A549 (cell line): Measurements from ENCODE around the gene AAK1. TPM values are rescaled to one million over a fixed set of nuclear protein-coding genes. Genes with fewer than 3 reads are reported as not detected.
A peak's percentile ranks its signal among the peaks of the same experiment; 100 is the strongest.

ENCODE experiments used
- ATAC-seq, 2 experiments: fragments of 200-7000 bp in 1 of 2; fragments of >200 bp in 1 of 2; cut with Nextera tagmentation in 1 of 2; cut with Tn5 transposase in 1 of 2; 3 replicates each; pipeline versions ENCODE4 v1.8.0 to v1.9.1; 2018 to 2020; ENCODE audit warnings: mild to moderate bottlenecking in 1 of 2, moderate library complexity in 1 of 2
- CTCF ChIA-PET: fragments of 300-600 bp; sonication (Branson Sonifier 250); formaldehyde crosslinking; extraction: SDS; loops from one replicate; lab custom pipeline; 2021; ENCODE audit warnings: antibody characterized with exemption, inconsistent platforms; lab: Yijun Ruan, JAX
- POLR2A ChIA-PET: fragments of 350-600 bp; formaldehyde crosslinking; extraction: SDS; loops from one replicate; lab custom pipeline; 2021; ENCODE audit warnings: antibody characterized with exemption, inconsistent platforms; lab: Yijun Ruan, JAX
- DNase-seq, 2 experiments: peaks; one replicate each; pipeline versions ENCODE4 v3.0.0 to v3.0.0-alpha.2; 2011 to 2016; ENCODE audit warnings: low read depth in 1 of 2, low spot score in 1 of 2
- FAIRE-seq: peaks from 2 replicates; lab custom pipeline; 2011; peaks lifted over from hg19 to GRCh38; lab: Jason Lieb, UNC
- H3K27ac ChIP-seq, 2 experiments: fragments of >200 bp; sonication (Bioruptor Twin); formaldehyde crosslinking; 3 replicates each; pipeline ENCODE4 v1.5.1; 2016 to 2017
- H3K4me1 ChIP-seq: fragments of >200 bp; sonication (Bioruptor Twin); formaldehyde crosslinking; 3 replicates; pipeline ENCODE4 v1.6.1; 2016
- H3K4me2 ChIP-seq: fragments of >200 bp; sonication (Bioruptor Twin); formaldehyde crosslinking; 3 replicates; pipeline ENCODE4 v1.6.1; 2016
- H3K4me3 ChIP-seq: fragments of >200 bp; sonication (Bioruptor Twin); formaldehyde crosslinking; 3 replicates; pipeline ENCODE4 v1.5.1; 2016
- H3K9me3 ChIP-seq: fragments of >200 bp; sonication (Bioruptor Twin); formaldehyde crosslinking; 3 replicates; pipeline ENCODE4 v1.6.1; 2016
- CBX2 ChIP-seq: fragments of 200-600 bp; sonication (generic); IDR thresholded peaks from 2 replicates; pipeline ENCODE4 v1.6.1; 2016; ENCODE audit warnings: low read depth, mild to moderate bottlenecking, borderline replicate concordance
- CEBPB ChIP-seq, 2 experiments: fragments of >200 bp in 1 of 2; sonication (Bioruptor Twin) in 1 of 2; formaldehyde crosslinking in 1 of 2; IDR thresholded peaks; 2 replicates each; pipeline ENCODE4 v1.6.1; 2012 to 2016
- EP300 ChIP-seq, 2 experiments: fragments of >200 bp; sonication (Bioruptor Twin); formaldehyde crosslinking; IDR thresholded peaks; 2 replicates in 1 of 2; 3 replicates in 1 of 2; pipeline ENCODE4 v1.6.1; 2016 to 2017
- ESRRA ChIP-seq: fragments of 150-350 bp; IDR thresholded peaks from 2 replicates; pipeline ENCODE4 v1.6.1; 2014; ENCODE audit warnings: mild to moderate bottlenecking, low read length, borderline replicate concordance
- FOSB ChIP-seq: fragments of 250-450 bp; sonication (Bioruptor Pico); IDR thresholded peaks from 2 replicates; pipeline ENCODE4 v1.5.0; 2020; ENCODE audit warnings: mild to moderate bottlenecking, moderate library complexity
- FOSL2 ChIP-seq, 2 experiments: fragments of 450-650 bp in 1 of 2; fragments of >200 bp in 1 of 2; sonication (Bioruptor Twin) in 1 of 2; formaldehyde crosslinking; IDR thresholded peaks; 2 replicates each; pipeline versions ENCODE4 v1.5.0 to v1.6.1; 2016 to 2020; ENCODE audit warnings: mild to moderate bottlenecking in 1 of 2, moderate library complexity in 1 of 2
- FOXS1 ChIP-seq: fragments of 250-450 bp; sonication (Bioruptor Pico); IDR thresholded peaks from 2 replicates; pipeline ENCODE4 v1.5.0; 2020; ENCODE audit warnings: mild to moderate bottlenecking, moderate library complexity
- HOXA7 ChIP-seq: fragments of 250-450 bp; sonication (Bioruptor Pico); IDR thresholded peaks from 2 replicates; pipeline ENCODE4 v1.5.0; 2020; ENCODE audit warnings: mild to moderate bottlenecking, moderate library complexity
- JUNB ChIP-seq: fragments of >200 bp; sonication (Bioruptor Twin); formaldehyde crosslinking; IDR thresholded peaks from 2 replicates; pipeline ENCODE4 v1.6.1; 2016
- KDM5A ChIP-seq: fragments of 200-600 bp; sonication (generic); IDR thresholded peaks from 2 replicates; pipeline ENCODE4 v1.6.1; 2016; ENCODE audit warnings: antibody characterized with exemption, mild to moderate bottlenecking
- MAFK ChIP-seq: fragments of 450-650 bp; IDR thresholded peaks from 2 replicates; pipeline ENCODE4 v1.6.1; 2014; ENCODE audit not compliant: partially characterized antibody
- MAZ ChIP-seq: fragments of 150-350 bp; IDR thresholded peaks from 2 replicates; pipeline ENCODE4 v1.6.1; 2014; ENCODE audit warnings: antibody characterized with exemption, low read depth, low read length, borderline replicate concordance
- NFE2L2 ChIP-seq: fragments of 150-350 bp; conservative IDR thresholded peaks from 2 replicates; pipeline ENCODE4 v1.6.1; 2014; ENCODE audit warnings: low read length
- NPAS2 ChIP-seq: fragments of 250-450 bp; sonication (Bioruptor Pico); IDR thresholded peaks from 2 replicates; pipeline ENCODE4 v1.8.0; 2022; ENCODE audit warnings: mild to moderate bottlenecking, moderate library complexity, borderline replicate concordance
- RAD21 ChIP-seq, 2 experiments: fragments of >200 bp in 1 of 2; sonication (Bioruptor Twin) in 1 of 2; formaldehyde crosslinking in 1 of 2; IDR thresholded peaks in 1 of 2; conservative IDR thresholded peaks in 1 of 2; 2 replicates in 1 of 2; 3 replicates in 1 of 2; pipeline ENCODE4 v1.6.1; 2012 to 2018; ENCODE audit warnings: inconsistent platforms in 1 of 2
- RARB ChIP-seq: fragments of 250-450 bp; sonication (Bioruptor Pico); IDR thresholded peaks from 2 replicates; pipeline ENCODE4 v1.8.0; 2021; ENCODE audit warnings: mild to moderate bottlenecking, moderate library complexity
- RCOR1 ChIP-seq: fragments of 150-350 bp; IDR thresholded peaks from 2 replicates; pipeline ENCODE4 v1.6.1; 2014; ENCODE audit warnings: antibody characterized with exemption, low read length, low read depth
- SREBF2 ChIP-seq: fragments of 450-650 bp; IDR thresholded peaks from 2 replicates; pipeline ENCODE4 v1.6.1; 2014; ENCODE audit warnings: mild to moderate bottlenecking, moderate library complexity
- ZSCAN20 ChIP-seq: fragments of 250-450 bp; sonication (Bioruptor Pico); IDR thresholded peaks from 2 replicates; pipeline ENCODE4 v1.8.0; 2022; ENCODE audit warnings: mild to moderate bottlenecking, moderate library complexity
- WGBS: methylation state at CpG from one replicate; pipeline ENCODE4 v1.1.6; 2017; ENCODE audit errors: missing lambda C conversion rate; 5-methylcytosine and 5-hydroxymethylcytosine counted together
- polyA plus RNA-seq, 4 experiments: library from polyadenylated mRNA; depleted of rRNA in 3 of 4; stranded (reverse); fragments of >200 nt; fragmentation: RNase III in 1 of 4; extraction: RNeasy Plus Mini Kit Qiagen cat#74134 plus additional on column Dnase treatment in 1 of 4; gene quantifications; 2 replicates in 3 of 4; 3 replicates in 1 of 4; pipeline ENCODE4 v1.2.3, GENCODE V29; 2011 to 2017
- TF ChIP-seq, protein P1 (sequence below): fragments of 150-350 bp; IDR thresholded peaks from 2 replicates; pipeline ENCODE4 v1.6.1; 2014; ENCODE audit warnings: low read depth, mild to moderate bottlenecking, low read length
- TF ChIP-seq, protein P2 (sequence below): IDR thresholded peaks from 2 replicates; pipeline ENCODE4 v1.6.1; 2012; ENCODE audit warnings: low read depth, borderline replicate concordance
- TF ChIP-seq, protein P3 (sequence below): IDR thresholded peaks from 2 replicates; pipeline ENCODE4 v1.6.1; 2012

Gene AAK1
- polyA plus RNA-seq, 2 of the 4 experiments (the other 2 are of a cell fraction): 15.9 to 25.7 TPM

DNA sequence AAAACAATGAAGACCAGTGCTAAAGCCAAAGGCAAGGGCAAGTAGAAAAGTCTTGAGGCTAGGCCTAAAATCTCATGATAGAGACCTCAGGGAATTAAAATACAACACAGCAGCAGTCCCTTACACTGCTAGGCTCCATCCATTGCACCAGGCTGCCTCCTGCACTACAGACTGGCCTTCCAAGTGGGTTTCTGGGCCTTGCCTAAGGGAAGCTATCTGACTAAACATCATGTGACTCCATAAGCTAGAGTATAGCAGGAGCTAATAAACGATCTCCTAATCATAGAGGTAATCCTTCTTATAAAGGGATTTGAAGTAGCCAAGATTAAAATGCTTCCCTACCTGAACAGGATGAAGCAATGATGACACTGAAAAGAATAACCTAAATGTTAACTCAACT lies 128.7 kb downstream of the AAK1 start:
- FAIRE-seq (no peak), DNase-seq (no peak), ATAC-seq (no peak)
- 0 out of 6 replicates have a peak overlapping the region, but pooled peaks of 1 of the 2 experiments have one; percentile 3 for H3K27ac ChIP-seq
- ChIA-PET CTCF (interaction anchor here (1.1 to 1.8 kb wide), 2 partner anchors 28 to 77 kb away, joined by 3 to 5 read pairs; partner anchors contain the start of gene NFU1), POLR2A (no interaction called here)
- TF ChIP-seq, protein P1, sequence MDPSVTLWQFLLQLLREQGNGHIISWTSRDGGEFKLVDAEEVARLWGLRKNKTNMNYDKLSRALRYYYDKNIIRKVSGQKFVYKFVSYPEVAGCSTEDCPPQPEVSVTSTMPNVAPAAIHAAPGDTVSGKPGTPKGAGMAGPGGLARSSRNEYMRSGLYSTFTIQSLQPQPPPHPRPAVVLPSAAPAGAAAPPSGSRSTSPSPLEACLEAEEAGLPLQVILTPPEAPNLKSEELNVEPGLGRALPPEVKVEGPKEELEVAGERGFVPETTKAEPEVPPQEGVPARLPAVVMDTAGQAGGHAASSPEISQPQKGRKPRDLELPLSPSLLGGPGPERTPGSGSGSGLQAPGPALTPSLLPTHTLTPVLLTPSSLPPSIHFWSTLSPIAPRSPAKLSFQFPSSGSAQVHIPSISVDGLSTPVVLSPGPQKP: no peak
- TF ChIP-seq FOXS1 (CRISPR knock-in tag) (no peak), MAZ (no peak), RAD21 (conservative IDR thresholded peaks at IDR 0.05 in 1 of 2, IDR thresholded peaks at IDR 0.05 in 1 of 2) (no peak), RCOR1 (no peak), CBX2 (no peak)
- TF ChIP-seq, protein P2, sequence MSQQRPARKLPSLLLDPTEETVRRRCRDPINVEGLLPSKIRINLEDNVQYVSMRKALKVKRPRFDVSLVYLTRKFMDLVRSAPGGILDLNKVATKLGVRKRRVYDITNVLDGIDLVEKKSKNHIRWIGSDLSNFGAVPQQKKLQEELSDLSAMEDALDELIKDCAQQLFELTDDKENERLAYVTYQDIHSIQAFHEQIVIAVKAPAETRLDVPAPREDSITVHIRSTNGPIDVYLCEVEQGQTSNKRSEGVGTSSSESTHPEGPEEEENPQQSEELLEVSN: no peak
- TF ChIP-seq, protein P3, sequence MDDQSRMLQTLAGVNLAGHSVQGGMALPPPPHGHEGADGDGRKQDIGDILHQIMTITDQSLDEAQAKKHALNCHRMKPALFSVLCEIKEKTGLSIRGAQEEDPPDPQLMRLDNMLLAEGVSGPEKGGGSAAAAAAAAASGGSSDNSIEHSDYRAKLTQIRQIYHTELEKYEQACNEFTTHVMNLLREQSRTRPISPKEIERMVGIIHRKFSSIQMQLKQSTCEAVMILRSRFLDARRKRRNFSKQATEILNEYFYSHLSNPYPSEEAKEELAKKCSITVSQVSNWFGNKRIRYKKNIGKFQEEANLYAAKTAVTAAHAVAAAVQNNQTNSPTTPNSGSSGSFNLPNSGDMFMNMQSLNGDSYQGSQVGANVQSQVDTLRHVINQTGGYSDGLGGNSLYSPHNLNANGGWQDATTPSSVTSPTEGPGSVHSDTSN: no peak
- no peaks in the 10 kb centered on the region for H3K9me3 ChIP-seq
- peaks cover 8% of the 10 kb centered on the region; the same call in 2 of the 3 replicates for H3K4me1 ChIP-seq
- H3K4me3 ChIP-seq: no peak overlapping the region
- WGBS: 39% methylated on average over 1 of the region's 1 CpG
- H3K4me2 ChIP-seq: no peak overlapping the region

DNA sequence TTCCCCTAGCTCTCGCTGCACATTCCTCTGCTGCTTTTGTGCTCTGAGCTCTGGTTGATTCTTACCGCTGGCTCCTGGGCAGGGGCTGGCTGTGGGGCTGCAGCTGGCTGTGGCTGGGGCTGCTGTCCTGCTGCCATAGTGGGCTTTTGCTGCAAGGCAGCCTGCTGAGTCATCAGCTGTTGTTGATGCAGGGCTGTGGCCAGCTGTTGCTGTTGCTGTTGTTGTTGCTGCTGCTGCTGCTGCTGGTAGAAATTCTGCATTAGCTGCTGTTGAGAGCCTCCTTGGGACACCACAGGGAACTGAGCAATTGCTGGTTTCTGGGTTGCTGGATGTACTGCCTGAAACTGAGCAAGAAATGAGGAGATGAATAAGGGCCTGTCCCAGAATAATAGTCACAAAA lies 129.1 kb downstream of the AAK1 start:
- ChIA-PET CTCF (interaction anchor here (1.8 kb wide), 1 partner anchor 77 kb away, joined by 5 read pairs; the partner anchor contains the start of gene NFU1), POLR2A (no interaction called here)
- H3K4me3 ChIP-seq: no peak overlapping the region
- 0 out of 6 replicates have a peak overlapping the region, but pooled peaks of 1 of the 2 experiments have one; percentile 16 for H3K27ac ChIP-seq
- WGBS: 97% methylated on average over 2 of the region's 2 CpGs
- H3K9me3 ChIP-seq: no peaks in the 10 kb centered on the region
- ATAC-seq (no peak), FAIRE-seq (no peak)
- no peak overlapping the region for H3K4me2 ChIP-seq
- TF ChIP-seq MAFK (peak; percentile 32), CEBPB (IDR thresholded peaks at IDR 0.05) (no peak)
- TF ChIP-seq, all 56 proteins: peak for 1
- peaks cover 8% of the 10 kb centered on the region; the same call in 2 of the 3 replicates for H3K4me1 ChIP-seq
- no peak for DNase-seq

DNA sequence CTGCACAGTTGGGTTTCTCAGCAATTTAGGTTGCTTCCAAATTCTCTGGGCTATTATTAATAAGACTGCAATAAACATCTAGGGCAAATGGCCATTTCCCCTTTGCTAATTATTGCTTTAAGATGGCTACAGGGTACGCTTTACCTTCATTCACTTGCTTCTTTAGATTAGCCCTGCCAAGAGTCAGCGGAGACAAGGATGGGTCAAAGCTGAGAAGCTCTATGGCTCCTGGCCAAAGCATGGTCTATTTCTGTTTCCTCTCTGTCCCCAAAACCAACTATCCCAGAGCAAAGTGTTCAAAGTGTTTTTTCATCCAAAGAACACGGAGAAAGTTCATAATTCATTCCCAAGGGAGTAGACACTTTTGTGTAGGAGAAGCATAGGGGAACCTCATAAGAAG lies 131.1 kb downstream of the AAK1 start:
- FAIRE-seq: no peak
- Histone ChIP-seq H3K9me3 (no peaks in the 10 kb centered on the region), H3K4me1 (peaks cover 4% of the 10 kb centered on the region; the same call in 2 of the 3 replicates), H3K4me2 (no peak overlapping the region), H3K4me3 (no peak overlapping the region), H3K27ac (no peak overlapping the region)
- no peak for ATAC-seq
- CTCF ChIA-PET: interaction anchor here (0.5 to 1.7 kb wide), 6 partner anchors 15 to 824 kb away, joined by 3 to 4 read pairs (median 3); no protein-coding TSS in a partner anchor
- POLR2A ChIA-PET: no interaction called here
- WGBS: 88% methylated on average over 3 of the region's 3 CpGs
- no peak for DNase-seq
- TF ChIP-seq EP300 (IDR thresholded peaks at IDR 0.05) (no peak), JUNB (no peak), SREBF2 (no peak), MAFK (no peak), RARB (no peak), NFE2L2 (no peak), ESRRA (no peak), HOXA7 (CRISPR knock-in tag) (no peak), ZSCAN20 (CRISPR knock-in tag) (no peak), FOSL2 (IDR thresholded peaks at IDR 0.05) (no peak), FOSL2 (CRISPR knock-in tag; IDR thresholded peaks at IDR 0.05) (no peak), FOSB (CRISPR knock-in tag) (no peak), KDM5A (no peak), NPAS2 (CRISPR knock-in tag) (no peak)
